Posterior cingulate gyrus (tissue), 11 donors: ENCODE results near the gene SPR.

Experiments used
- DNase-seq, 10 donors: peaks; one replicate each; pipeline versions ENCODE4 v3.0.0 to v3.0.0-alpha.2; 2020 to 2021; ENCODE audit warnings: mixed read lengths in 3 of 10
- intact Hi-C: fragments of 100-400 bp; cut with DNase I; formaldehyde crosslinking; loops from one replicate; pipeline ENCODE4 v1.15.1; 2023

Gene SPR

GRCh38 chr2:72926368-72926767 is 39.2 kb downstream of the SPR start:
- intact Hi-C loops, result no loop called here
- no peak for DNase-seq

GRCh38 chr2:72926811-72927465 is 39.7 kb downstream of the SPR start:
- intact Hi-C loops, result no loop called here
- no peak for DNase-seq

GRCh38 chr2:72927619-72928550 is 40.7 kb downstream of the SPR start:
- peak in 3 of 10 donors; percentile 2 to 35 (median 23) for DNase-seq
- intact Hi-C loops, result no loop called here

- intact Hi-C loops, result no loop called here
Measured at GRCh38 chr2:72929010-72929409, 41.8 kb downstream of the SPR start.

DNA sequence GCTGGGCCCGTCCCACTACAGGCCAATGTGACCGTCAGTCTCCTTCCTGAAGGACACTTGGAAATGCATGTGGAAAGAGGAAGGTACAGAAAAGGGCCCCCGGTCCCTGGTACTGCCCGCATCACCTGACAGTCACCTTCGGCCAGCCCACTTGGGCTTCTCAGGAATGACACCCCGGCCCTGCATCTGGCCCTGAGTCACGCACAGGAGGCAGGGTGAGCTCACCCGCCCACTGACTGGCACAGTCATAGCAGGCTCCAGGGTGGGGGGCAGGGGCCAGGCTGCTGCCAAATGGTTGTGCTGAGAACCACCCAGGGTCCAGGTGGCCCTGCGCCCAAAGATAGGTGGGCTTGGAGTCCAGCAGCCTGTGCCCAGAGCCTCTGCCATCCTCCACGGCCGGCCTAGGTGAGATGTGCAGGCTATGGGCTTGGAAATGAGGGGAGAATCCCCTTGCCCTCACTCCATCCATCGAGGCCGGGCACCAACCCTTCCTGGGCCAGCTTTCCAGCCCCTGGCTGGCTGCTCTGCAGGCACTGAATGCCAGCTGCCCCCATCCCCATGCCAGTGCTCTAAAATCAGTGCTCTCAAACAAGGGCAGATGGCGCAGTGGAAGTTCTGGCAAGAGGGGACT is 44.2 kb downstream of the SPR start:
- intact Hi-C loops, result no loop called here
- DNase-seq, result peak in 3 of 10 donors; percentile 59 to 77 (median 72)

More at GRCh38 chr2:72929010-72929409, 41.8 kb downstream of the SPR start:
- peak in 2 of 10 donors; percentile 1 to 7 for DNase-seq

DNA sequence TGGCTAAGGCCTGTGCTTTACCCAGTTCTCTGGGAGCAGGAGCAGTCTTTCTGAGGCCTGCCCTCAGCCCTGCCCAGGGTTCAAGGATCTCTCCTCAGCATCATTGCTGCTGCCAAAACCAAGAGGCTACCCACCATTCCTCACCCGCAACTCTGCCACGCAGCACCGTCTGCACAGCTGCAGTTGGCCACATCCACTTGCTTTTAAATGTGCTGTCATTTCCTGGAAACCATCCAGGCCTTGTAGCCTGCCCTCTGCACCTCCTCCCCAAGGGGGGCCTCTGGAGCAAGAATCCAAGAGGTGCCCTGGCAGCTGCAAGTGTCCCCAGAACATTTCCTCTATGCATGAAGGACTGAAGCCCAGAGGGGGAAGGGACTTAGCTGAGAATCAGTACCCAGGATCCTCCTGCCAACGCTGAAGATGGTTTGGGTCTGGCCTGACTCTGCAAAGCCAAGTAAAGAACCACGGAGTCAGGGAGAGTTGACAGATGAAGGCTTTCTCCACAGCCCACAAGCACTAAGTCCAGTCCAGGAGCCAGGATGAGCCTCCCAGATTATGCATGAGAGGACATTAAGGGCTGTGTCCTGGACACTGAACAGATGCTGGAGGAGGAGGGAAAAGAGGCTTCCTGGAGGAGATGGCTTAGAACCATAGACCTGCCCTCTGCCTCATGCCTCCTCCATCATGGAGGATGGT is 45.0 kb downstream of the SPR start:
- intact Hi-C loops, result no loop called here
- peak in 4 of 10 donors; percentile 6 to 59 (median 54) for DNase-seq

GRCh38 chr2:72932805-72933204 is 45.6 kb downstream of the SPR start:
- intact Hi-C loops, result no loop called here

DNA sequence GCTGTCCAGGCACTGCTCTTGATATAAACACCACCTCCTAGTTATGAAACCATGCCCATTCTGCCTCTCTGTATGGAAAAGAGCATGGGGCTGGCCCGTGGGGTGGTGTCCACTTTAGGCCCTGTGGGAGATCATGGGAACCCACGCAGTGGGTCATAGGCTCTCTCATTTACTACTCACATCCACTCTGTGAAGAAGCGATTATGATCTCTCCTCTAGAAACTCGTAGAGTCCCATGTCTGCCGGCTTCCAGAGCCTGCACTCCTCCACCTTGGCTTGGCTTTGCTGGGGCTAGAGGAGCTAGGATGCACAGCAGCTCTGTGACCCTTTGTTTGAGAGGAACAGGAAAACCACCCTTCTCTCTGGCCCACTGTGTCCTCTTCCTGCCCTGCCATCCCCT is 46.0 kb downstream of the SPR start:
- intact Hi-C loops, result no loop called here
- DNase-seq, result peak in 3 of 10 donors; percentile 27 to 47 (median 45)

More at GRCh38 chr2:72932805-72933204, 45.6 kb downstream of the SPR start:
- DNase-seq, result peak in 2 of 10 donors; percentile 24 to 36

DNA sequence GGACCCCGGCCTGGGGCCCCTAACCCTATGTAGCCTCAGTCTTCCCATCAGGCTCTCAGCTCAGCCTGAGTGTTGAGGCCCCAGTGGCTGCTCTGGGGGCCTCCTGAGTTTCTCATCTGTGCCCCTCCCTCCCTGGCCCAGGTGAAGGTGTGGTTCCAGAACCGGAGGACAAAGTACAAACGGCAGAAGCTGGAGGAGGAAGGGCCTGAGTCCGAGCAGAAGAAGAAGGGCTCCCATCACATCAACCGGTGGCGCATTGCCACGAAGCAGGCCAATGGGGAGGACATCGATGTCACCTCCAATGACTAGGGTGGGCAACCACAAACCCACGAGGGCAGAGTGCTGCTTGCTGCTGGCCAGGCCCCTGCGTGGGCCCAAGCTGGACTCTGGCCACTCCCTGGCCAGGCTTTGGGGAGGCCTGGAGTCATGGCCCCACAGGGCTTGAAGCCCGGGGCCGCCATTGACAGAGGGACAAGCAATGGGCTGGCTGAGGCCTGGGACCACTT is 46.5 kb downstream of the SPR start:
- DNase-seq, result peak in 4 of 10 donors; percentile 22 to 67 (median 54)
- intact Hi-C loops, result no loop called here

DNA sequence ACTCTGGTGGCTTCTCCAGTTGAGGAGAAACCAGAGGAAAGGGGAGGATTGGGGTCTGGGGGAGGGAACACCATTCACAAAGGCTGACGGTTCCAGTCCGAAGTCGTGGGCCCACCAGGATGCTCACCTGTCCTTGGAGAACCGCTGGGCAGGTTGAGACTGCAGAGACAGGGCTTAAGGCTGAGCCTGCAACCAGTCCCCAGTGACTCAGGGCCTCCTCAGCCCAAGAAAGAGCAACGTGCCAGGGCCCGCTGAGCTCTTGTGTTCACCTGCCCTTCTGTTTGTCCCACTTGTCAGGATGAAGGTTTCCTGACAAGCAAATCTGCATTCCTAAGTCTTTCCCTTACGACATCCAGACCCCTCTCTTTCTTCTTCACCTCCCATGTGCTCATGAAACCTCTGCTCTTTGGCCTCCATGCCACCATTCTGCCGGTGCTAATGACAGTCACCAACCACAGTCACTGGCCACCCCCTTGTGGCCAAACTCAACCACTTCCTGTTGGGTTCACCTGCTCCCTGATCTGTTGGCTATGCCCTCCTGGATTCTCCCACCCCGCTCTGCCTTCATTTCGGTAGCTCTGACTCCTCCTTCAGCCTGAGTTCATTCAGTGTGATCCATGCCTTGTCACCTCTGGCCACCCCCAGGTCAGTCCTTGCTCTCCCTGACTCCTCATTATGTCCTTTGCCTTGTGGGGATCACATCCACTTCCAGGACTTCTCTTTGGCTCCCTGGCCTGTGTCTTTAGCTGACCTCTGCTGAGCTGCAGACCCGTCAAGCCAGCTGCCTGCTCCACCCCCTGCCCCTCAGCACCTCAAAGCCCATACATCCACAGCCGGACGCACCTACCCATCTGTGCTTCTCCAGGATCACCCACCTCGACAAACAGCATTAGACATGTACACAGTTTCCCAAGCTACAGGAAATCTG is 47.7 kb downstream of the SPR start:
- DNase-seq, result peak in 3 of 10 donors; percentile 41 to 62 (median 58)
- intact Hi-C loops, result no loop called here

DNA sequence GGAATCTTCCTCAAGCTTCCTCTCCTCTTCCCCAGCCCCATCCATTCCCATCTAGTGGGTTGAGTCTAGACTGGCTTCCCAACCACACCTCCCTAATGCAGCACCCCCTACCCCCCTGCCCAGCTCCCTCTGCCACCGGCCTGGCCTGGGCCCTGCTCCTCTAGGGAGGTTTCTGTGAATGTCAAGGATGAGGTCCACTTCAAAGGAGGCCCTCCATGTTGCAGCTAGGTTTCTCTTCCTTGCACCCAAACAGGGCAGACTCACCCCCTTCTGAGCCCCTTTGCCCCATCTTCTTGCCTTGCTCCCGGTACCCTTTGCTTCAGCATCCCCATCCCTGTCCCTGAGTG is 48.4 kb downstream of the SPR start:
- intact Hi-C loops, result no loop called here
- DNase-seq, result peak in 1 of 10 donors; percentile 38

DNA sequence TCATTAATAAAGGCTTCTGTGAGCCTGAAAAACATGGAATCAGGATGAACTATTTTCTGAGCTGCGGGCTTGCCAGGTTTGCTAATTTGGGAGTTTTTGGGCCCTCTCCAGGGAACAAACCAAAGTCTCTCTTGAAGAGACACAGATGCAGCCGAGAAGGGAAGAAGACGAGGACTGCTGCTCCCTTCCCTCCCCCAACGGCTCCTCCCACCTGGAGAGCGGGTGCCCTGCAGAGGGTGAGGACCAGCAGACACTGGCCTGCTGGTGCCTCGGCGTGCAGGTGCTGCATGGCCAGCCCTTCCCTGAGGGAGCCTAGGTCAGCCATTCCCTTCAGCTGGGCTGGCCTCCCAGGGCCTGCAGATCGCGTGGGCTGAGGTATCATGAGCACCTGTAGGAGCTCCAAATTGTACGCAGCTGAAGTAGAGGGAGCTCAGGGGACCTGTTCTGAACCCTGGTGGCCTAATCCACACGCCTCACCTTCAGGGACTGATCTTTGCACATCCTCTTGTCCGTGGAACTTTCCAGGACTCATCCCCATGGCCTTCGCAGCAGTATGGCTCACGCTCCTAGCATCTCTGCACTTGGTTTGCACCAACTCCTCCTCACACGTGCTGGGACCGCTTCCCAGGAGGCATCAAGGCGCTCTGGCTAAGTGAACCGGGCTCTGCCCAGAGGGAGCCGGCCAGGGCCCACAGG is 49.6 kb downstream of the SPR start:
- peak in 6 of 10 donors; percentile 46 to 93 (median 72) for DNase-seq
- intact Hi-C loops, result no loop called here

DNA sequence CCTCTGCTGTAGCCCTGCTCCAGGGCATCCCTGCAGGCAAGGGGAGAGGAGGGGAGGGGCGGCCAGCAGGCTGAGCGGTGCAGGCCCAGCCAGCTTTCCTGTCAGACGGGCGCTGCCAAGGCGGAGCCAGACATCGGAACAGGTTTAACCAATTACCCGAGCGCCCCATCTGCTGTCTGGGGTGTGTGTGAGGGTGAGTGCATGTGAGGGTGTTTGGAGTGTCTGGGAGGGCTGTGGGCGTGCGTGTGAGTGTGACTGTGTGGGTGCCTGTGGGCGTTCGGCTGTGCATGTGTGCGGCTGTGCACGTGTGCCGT is 50.1 kb downstream of the SPR start:
- DNase-seq, result peak in 8 of 10 donors; percentile 35 to 93 (median 62)

DNA sequence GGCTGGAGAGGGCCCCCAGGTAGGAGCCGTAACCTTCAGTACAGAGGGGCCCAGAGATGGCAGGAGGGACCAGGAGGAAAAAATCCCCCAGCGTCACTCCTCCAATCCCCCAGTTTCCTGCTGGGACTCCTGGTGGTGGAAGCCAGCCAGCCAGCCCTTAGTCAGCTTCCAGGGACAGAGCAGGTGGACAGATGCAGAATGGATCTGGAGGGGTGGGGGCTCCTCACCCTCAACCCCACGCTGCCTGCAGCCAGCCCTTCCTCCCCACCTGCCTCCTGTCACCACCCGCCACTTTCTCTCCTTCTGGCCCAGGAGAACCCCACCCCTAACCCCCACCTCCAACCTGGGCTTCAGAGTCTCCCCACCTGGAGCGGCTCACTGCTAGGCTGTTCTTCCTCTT is 51.2 kb downstream of the SPR start:
- DNase-seq, result peak in 3 of 10 donors; percentile 12 to 39 (median 38)
- intact Hi-C loops, result no loop called here

More for the DNA sequence above, 50.1 kb downstream of the SPR start:
- intact Hi-C loops, result no loop called here

DNA sequence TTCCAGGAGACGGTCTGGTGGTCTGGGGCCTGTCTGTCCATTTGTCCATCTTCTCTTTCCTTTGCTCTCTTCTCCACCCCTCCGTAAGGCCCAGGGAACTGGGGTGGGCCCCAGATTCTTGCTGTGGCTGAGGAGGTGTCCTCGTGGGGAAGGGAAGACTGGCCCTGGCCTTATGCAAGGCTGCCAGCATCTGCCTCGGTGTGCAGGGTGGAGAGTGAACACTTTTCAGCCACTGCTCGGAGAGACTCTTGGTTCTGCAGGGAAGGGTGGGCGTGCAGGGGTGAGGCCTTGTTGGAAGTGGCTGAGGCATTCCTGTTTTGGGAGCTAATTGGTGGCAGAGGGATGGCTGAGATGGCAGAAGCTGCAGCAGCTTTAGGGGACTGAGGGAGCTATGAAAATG is 53.2 kb downstream of the SPR start:
- intact Hi-C loops, result no loop called here
- peak in 3 of 10 donors; percentile 17 to 69 (median 60) for DNase-seq

- peak in 2 of 10 donors; percentile 3 to 32 for DNase-seq
- intact Hi-C loops, result no loop called here
Measured at GRCh38 chr2:72940786-72941185, 53.6 kb downstream of the SPR start.
